ENCODE results near the gene PTGR1.
"Not testable (repeated sequence)": the region's sequence is repeated elsewhere in the genome, so short reads cannot be mapped to it uniquely, and the experiment has no call there.

PTGR1 gene

GRCh38 chr9:111597852-111598732 is 1.4 kb downstream of the PTGR1 start:
- peak overlapping the region; percentile 81 for H3K4me3 Mint-ChIP-seq

GRCh38 chr9:111588846-111589245 is 10.6 kb downstream of the PTGR1 start:
- H3K27me3 Mint-ChIP-seq: no peaks in the 10 kb centered on the region

More at GRCh38 chr9:111597852-111598732, 1.4 kb downstream of the PTGR1 start:
- Mint-ChIP-seq H3K27ac (no peak overlapping the region), H3K27me3 (peaks cover 37% of the 10 kb centered on the region), H3K9me3 (no peaks in the 10 kb centered on the region), H3K36me3 (no peaks in the 10 kb centered on the region), H3K4me1 (peaks cover 24% of the 10 kb centered on the region)
- peak; percentile 63 for ATAC-seq

GRCh38 chr9:111586378-111586777 is 13.1 kb downstream of the PTGR1 start:
- H3K27ac Mint-ChIP-seq: no peak overlapping the region
- no peak overlapping the region for H3K4me3 Mint-ChIP-seq
- H3K4me1 Mint-ChIP-seq: no peaks in the 10 kb centered on the region
- H3K9me3 Mint-ChIP-seq: peaks cover 2% of the 10 kb centered on the region
- ATAC-seq: no peak
- no peaks in the 10 kb centered on the region for H3K36me3 Mint-ChIP-seq
- H3K27me3 Mint-ChIP-seq: no peaks in the 10 kb centered on the region

More at GRCh38 chr9:111588846-111589245, 10.6 kb downstream of the PTGR1 start:
- no peak overlapping the region for H3K4me3 Mint-ChIP-seq
- peaks cover 2% of the 10 kb centered on the region for H3K9me3 Mint-ChIP-seq
- H3K4me1 Mint-ChIP-seq: no peaks in the 10 kb centered on the region
- H3K27ac Mint-ChIP-seq: no peak overlapping the region
- no peaks in the 10 kb centered on the region for H3K36me3 Mint-ChIP-seq
- ATAC-seq: no peak

GRCh38 chr9:111582888-111583287 is 16.6 kb downstream of the PTGR1 start:
- H3K4me1 Mint-ChIP-seq: no peaks in the 10 kb centered on the region
- H3K27ac Mint-ChIP-seq: no peak overlapping the region
- H3K4me3 Mint-ChIP-seq: no peak overlapping the region
- peaks cover 2% of the 10 kb centered on the region for H3K9me3 Mint-ChIP-seq
- H3K36me3 Mint-ChIP-seq: no peaks in the 10 kb centered on the region
- no peaks in the 10 kb centered on the region for H3K27me3 Mint-ChIP-seq
- no peak for ATAC-seq

GRCh38 chr9:111572950-111573604 is 26.4 kb downstream of the PTGR1 start:
- H3K27ac Mint-ChIP-seq: no peak overlapping the region
- no peak for ATAC-seq
- peaks cover 16% of the 10 kb centered on the region for H3K36me3 Mint-ChIP-seq
- H3K4me1 Mint-ChIP-seq: no peaks in the 10 kb centered on the region
- H3K9me3 Mint-ChIP-seq: peaks cover 13% of the 10 kb centered on the region
- H3K27me3 Mint-ChIP-seq: peaks cover 11% of the 10 kb centered on the region
- no peak overlapping the region for H3K4me3 Mint-ChIP-seq

GRCh38 chr9:111568127-111568526 is 31.3 kb downstream of the PTGR1 start:
- H3K9me3 Mint-ChIP-seq: peaks cover 18% of the 10 kb centered on the region
- not testable (repeated sequence) for H3K4me3 Mint-ChIP-seq, H3K27ac Mint-ChIP-seq, ATAC-seq, H3K4me1 Mint-ChIP-seq
- peaks cover 16% of the 10 kb centered on the region for H3K36me3 Mint-ChIP-seq
- H3K27me3 Mint-ChIP-seq: peaks cover 11% of the 10 kb centered on the region

GRCh38 chr9:111566234-111566633 is 33.2 kb downstream of the PTGR1 start:
- Mint-ChIP-seq H3K27me3 (peaks cover 11% of the 10 kb centered on the region), H3K9me3 (peaks cover 18% of the 10 kb centered on the region), H3K27ac (no peak overlapping the region), H3K36me3 (peaks cover 16% of the 10 kb centered on the region), H3K4me3 (no peak overlapping the region), H3K4me1 (no peaks in the 10 kb centered on the region)
- ATAC-seq: no peak

GRCh38 chr9:111561165-111561719 is 38.2 kb downstream of the PTGR1 start:
- no peak overlapping the region for H3K27ac Mint-ChIP-seq

GRCh38 chr9:111559000-111559610 is 40.3 kb downstream of the PTGR1 start:
- H3K9me3 Mint-ChIP-seq: peaks cover 25% of the 10 kb centered on the region
- H3K4me3 Mint-ChIP-seq: no peak overlapping the region
- H3K27ac Mint-ChIP-seq: no peak overlapping the region
- H3K36me3 Mint-ChIP-seq: peaks cover 13% of the 10 kb centered on the region
- no peak for ATAC-seq
- no peaks in the 10 kb centered on the region for H3K4me1 Mint-ChIP-seq
- no peaks in the 10 kb centered on the region for H3K27me3 Mint-ChIP-seq

More at GRCh38 chr9:111561165-111561719, 38.2 kb downstream of the PTGR1 start:
- Mint-ChIP-seq H3K4me3 (no peak overlapping the region), H3K36me3 (peaks cover 8% of the 10 kb centered on the region), H3K27me3 (no peaks in the 10 kb centered on the region), H3K4me1 (no peaks in the 10 kb centered on the region), H3K9me3 (peaks cover 13% of the 10 kb centered on the region)
- no peak for ATAC-seq

GRCh38 chr9:111555425-111555824 is 44.0 kb downstream of the PTGR1 start:
- Mint-ChIP-seq H3K9me3 (peaks cover 32% of the 10 kb centered on the region), H3K36me3 (peaks cover 25% of the 10 kb centered on the region)
- ATAC-seq, H3K4me1 Mint-ChIP-seq, H3K27me3 Mint-ChIP-seq, H3K27ac Mint-ChIP-seq, H3K4me3 Mint-ChIP-seq: not testable (repeated sequence)

- Mint-ChIP-seq H3K27ac (no peak overlapping the region), H3K36me3 (peaks cover 59% of the 10 kb centered on the region), H3K9me3 (peaks cover 36% of the 10 kb centered on the region), H3K4me3 (no peak overlapping the region), H3K4me1 (no peaks in the 10 kb centered on the region), H3K27me3 (no peaks in the 10 kb centered on the region)
- ATAC-seq: no peak
Observed at GRCh38 chr9:111548623-111549022, 50.8 kb downstream of the PTGR1 start.

- Mint-ChIP-seq H3K36me3 (peaks cover 61% of the 10 kb centered on the region), H3K27me3 (no peaks in the 10 kb centered on the region), H3K4me3 (no peak overlapping the region), H3K9me3 (peaks cover 29% of the 10 kb centered on the region), H3K4me1 (no peaks in the 10 kb centered on the region), H3K27ac (no peak overlapping the region)
- ATAC-seq: no peak
Observed at GRCh38 chr9:111542497-111543254, 56.8 kb downstream of the PTGR1 start.

- H3K4me1 Mint-ChIP-seq: no peaks in the 10 kb centered on the region
- H3K4me3 Mint-ChIP-seq: no peak overlapping the region
- no peak overlapping the region for H3K27ac Mint-ChIP-seq
- no peaks in the 10 kb centered on the region for H3K27me3 Mint-ChIP-seq
- no peak for ATAC-seq
- H3K9me3 Mint-ChIP-seq: peaks cover 12% of the 10 kb centered on the region
- H3K36me3 Mint-ChIP-seq: peaks cover 50% of the 10 kb centered on the region
Observed at GRCh38 chr9:111533099-111533790, 66.2 kb downstream of the PTGR1 start.

- H3K27me3 Mint-ChIP-seq: no peaks in the 10 kb centered on the region
- H3K4me3 Mint-ChIP-seq: no peak overlapping the region
- H3K9me3 Mint-ChIP-seq: peaks cover 12% of the 10 kb centered on the region
- H3K36me3 Mint-ChIP-seq: peaks cover 50% of the 10 kb centered on the region
- no peak overlapping the region for H3K27ac Mint-ChIP-seq
- no peak for ATAC-seq
- H3K4me1 Mint-ChIP-seq: no peaks in the 10 kb centered on the region
Observed at GRCh38 chr9:111531716-111532115, 67.7 kb downstream of the PTGR1 start.
